Activated CD4-positive, alpha-beta T cell treated with anti-CD3 and anti-CD28 coated beads for 24 hours (primary cell): ENCODE measurements around the gene BARX2.

Experiments used
- DNase-seq, 2 donors: peaks; one replicate each; pipeline ENCODE4 v3.0.0-alpha.2; 2020; ENCODE audit warnings: low read depth in 2 of 2

BARX2 gene

GRCh38 chr11:129440028-129440713 lies 64.5 kb downstream of the BARX2 start:
- DNase-seq, result no peak

GRCh38 chr11:129442171-129442570 lies 66.5 kb downstream of the BARX2 start:
- DNase-seq, result no peak

- DNase-seq, result no peak
Measured at GRCh38 chr11:129443276-129443675, 67.6 kb downstream of the BARX2 start.

- no peak for DNase-seq
Measured at GRCh38 chr11:129444274-129444673, 68.6 kb downstream of the BARX2 start.

- DNase-seq, result no peak
Measured at GRCh38 chr11:129445226-129445625, 69.6 kb downstream of the BARX2 start.

GRCh38 chr11:129446572-129446971 lies 70.9 kb downstream of the BARX2 start:
- no peak for DNase-seq

GRCh38 chr11:129447654-129448239 lies 72.1 kb downstream of the BARX2 start:
- DNase-seq, result no peak

- DNase-seq, result no peak
Measured at GRCh38 chr11:129451524-129451923, 75.9 kb downstream of the BARX2 start.

GRCh38 chr11:129453293-129453721 lies 77.7 kb downstream of the BARX2 start:
- DNase-seq, result no peak

GRCh38 chr11:129455101-129455500 lies 79.5 kb downstream of the BARX2 start:
- no peak for DNase-seq

- no peak for DNase-seq
Measured at GRCh38 chr11:129455756-129456655, 80.4 kb downstream of the BARX2 start.

GRCh38 chr11:129457321-129457720 lies 81.7 kb downstream of the BARX2 start:
- no peak for DNase-seq

GRCh38 chr11:129458278-129458677 lies 82.6 kb downstream of the BARX2 start:
- DNase-seq, result no peak

GRCh38 chr11:129458756-129459535 lies 83.3 kb downstream of the BARX2 start:
- no peak for DNase-seq

- DNase-seq, result no peak
Measured at GRCh38 chr11:129460714-129461113, 85.1 kb downstream of the BARX2 start.

GRCh38 chr11:129484068-129484467 lies 108.4 kb downstream of the BARX2 start:
- no peak for DNase-seq

- no peak for DNase-seq
Measured at GRCh38 chr11:129489249-129489648, 113.6 kb downstream of the BARX2 start.

GRCh38 chr11:129490004-129490403 lies 114.4 kb downstream of the BARX2 start:
- no peak for DNase-seq

GRCh38 chr11:129493746-129494145 lies 118.1 kb downstream of the BARX2 start:
- no peak for DNase-seq
